ENCODE data around the gene WDR64. TPM values are rescaled to one million over a fixed set of nuclear protein-coding genes. Genes with fewer than 3 reads are reported as not detected.

WDR64 gene
- total and polyA plus RNA-seq, 12 donors = 0.11 to 0.24 (median 0.12) TPM; not detected in 8

DNA sequence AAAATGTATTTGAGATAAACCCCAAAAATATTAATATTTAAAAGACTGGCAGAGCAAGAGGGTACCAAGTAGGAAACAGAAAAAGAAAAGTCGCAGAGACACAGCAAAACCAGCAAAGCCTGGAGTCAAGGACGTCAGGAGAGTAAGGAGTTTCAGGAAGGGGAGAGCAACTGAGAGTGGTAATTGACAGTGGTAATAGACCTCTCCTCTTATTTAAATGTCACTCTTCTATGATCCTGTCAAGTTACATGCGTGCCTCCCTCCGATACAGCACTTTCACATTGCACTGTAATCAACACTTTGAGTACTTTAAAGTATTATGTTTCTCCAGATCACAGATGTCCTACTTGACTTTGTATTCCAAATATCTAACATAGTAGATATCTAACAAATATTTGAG lies 113.3 kb downstream of the WDR64 start:
- H3K4me1 ChIP-seq (replicated peaks in 1 of 2) = no peaks in the 10 kb centered on the region
- H3K27ac ChIP-seq = no peak overlapping the region
- H3K36me3 ChIP-seq (replicated peaks in 1 of 2) = no peaks in the 10 kb centered on the region
- H3K9me3 ChIP-seq (replicated peaks in 1 of 3) = no peaks in the 10 kb centered on the region
- WGBS, 4 donors = 74 to 77% (median 76%) methylated on average over 4 of the region's 4 CpGs
- no peak overlapping the region for H3K4me3 ChIP-seq
- H3K27me3 ChIP-seq = no peaks in the 10 kb centered on the region
- TF ChIP-seq CTCF (IDR thresholded peaks at IDR 0.05) = no peak
- DNase-seq = no peak
- intact Hi-C loops (cut with DNase I) = no loop called here

DNA sequence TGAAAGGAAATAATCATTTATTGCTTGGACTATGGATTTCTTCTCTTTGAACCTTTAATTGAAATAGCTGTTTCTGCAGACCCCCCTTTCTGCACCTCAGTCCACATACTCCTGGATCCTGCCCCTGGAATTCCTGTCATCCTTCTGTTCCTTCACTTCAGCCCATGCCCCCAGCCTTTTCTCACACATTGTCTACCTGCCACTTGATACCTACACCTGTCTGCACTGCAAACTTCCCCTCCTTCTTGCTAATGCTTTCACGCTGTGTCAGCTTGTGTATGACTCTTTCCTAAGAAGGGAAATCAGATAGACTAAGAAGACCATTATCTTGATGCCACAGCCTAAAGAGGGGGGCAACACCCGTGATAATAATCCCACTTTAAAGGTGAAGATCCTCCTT lies 115.7 kb downstream of the WDR64 start:
- WGBS, 4 donors = 64 to 77% (median 73%) methylated on average over 2 of the region's 2 CpGs
- no peaks in the 10 kb centered on the region for H3K9me3 ChIP-seq (replicated peaks in 1 of 3)
- no peak for TF ChIP-seq POLR2A (IDR thresholded peaks at IDR 0.05)
- TF ChIP-seq CTCF (IDR thresholded peaks at IDR 0.05) = no peak
- intact Hi-C loops (cut with DNase I) = no loop called here
- H3K27ac ChIP-seq = no peak overlapping the region
- DNase-seq = no peak
- no peaks in the 10 kb centered on the region for H3K27me3 ChIP-seq
- no peaks in the 10 kb centered on the region for H3K36me3 ChIP-seq (replicated peaks in 1 of 2)
- H3K4me1 ChIP-seq (replicated peaks in 1 of 2) = no peaks in the 10 kb centered on the region
- H3K4me3 ChIP-seq = no peak overlapping the region

DNA sequence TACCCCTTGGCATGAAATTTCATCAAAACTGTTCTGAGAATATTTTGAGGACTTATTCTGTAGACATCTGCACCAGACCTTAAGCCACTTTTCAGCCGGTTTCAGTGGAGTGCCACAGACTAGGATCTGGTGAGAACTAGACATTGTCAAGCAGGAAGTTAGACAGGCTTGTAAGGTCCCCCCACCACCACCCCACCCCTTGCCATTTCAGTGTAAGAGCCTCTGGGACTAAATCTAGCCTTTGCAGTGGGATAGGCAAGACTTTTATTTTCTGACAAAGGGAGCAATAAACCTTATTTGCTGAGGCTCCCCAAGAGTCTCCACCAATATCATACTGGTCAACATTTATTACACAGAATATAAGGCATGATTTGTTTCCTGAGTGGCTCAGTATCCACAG lies 118.0 kb downstream of the WDR64 start:
- no peaks in the 10 kb centered on the region for H3K27me3 ChIP-seq
- TF ChIP-seq POLR2A (IDR thresholded peaks at IDR 0.05) (no peak), CTCF (IDR thresholded peaks at IDR 0.05) (no peak)
- H3K4me3 ChIP-seq = no peak overlapping the region
- 33 to 49% (median 41%) methylated on average over 1 of the region's 1 CpG for WGBS, 4 donors
- H3K36me3 ChIP-seq (replicated peaks in 1 of 2) = no peaks in the 10 kb centered on the region
- no peak overlapping the region for H3K27ac ChIP-seq
- intact Hi-C loops (cut with DNase I) = no loop called here
- no peaks in the 10 kb centered on the region for H3K9me3 ChIP-seq (replicated peaks in 1 of 3)
- H3K4me1 ChIP-seq (replicated peaks in 1 of 2) = no peaks in the 10 kb centered on the region
- DNase-seq = no peak

DNA sequence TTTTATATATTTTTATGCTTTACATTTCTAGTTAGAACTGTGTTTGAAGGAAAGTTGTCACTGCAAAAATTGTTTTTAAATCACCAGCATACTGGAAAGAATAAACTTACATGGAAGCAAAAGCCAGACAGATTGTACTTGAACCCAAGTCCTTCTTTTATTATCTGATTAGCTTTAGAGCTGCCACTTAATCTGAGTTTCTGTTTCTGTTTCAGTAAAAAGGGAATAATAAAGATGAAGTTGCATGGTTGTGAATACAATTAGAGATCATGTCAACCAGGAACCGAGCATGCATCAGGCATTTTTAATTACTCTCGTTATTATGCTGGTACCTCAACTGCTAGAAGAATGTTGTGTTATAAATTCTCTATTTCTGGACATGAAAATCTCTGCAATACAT lies 119.0 kb downstream of the WDR64 start:
- Histone ChIP-seq H3K27me3 (no peaks in the 10 kb centered on the region), H3K27ac (no peak overlapping the region), H3K9me3 (replicated peaks in 1 of 3) (no peaks in the 10 kb centered on the region), H3K36me3 (replicated peaks in 1 of 2) (no peaks in the 10 kb centered on the region), H3K4me1 (replicated peaks in 1 of 2) (no peaks in the 10 kb centered on the region), H3K4me3 (no peak overlapping the region)
- no peak for TF ChIP-seq POLR2A (IDR thresholded peaks at IDR 0.05)
- DNase-seq = no peak
- intact Hi-C loops (cut with DNase I) = no loop called here
- WGBS, 4 donors = 70 to 86% (median 84%) methylated on average over 2 of the region's 2 CpGs

GRCh38 chr1:241772932-241773500 lies 120.9 kb downstream of the WDR64 start:
- TF ChIP-seq CTCF (IDR thresholded peaks at IDR 0.05) (no peak), POLR2A (IDR thresholded peaks at IDR 0.05) (no peak)
- Histone ChIP-seq H3K4me1 (replicated peaks in 1 of 2) (no peaks in the 10 kb centered on the region), H3K27me3 (no peaks in the 10 kb centered on the region), H3K36me3 (replicated peaks in 1 of 2) (no peaks in the 10 kb centered on the region), H3K4me3 (no peak overlapping the region), H3K27ac (no peak overlapping the region), H3K9me3 (replicated peaks in 1 of 3) (no peaks in the 10 kb centered on the region)
- no peak for DNase-seq
- WGBS, 4 donors = 92 to 96% (median 96%) methylated on average over 4 of the region's 4 CpGs
- intact Hi-C loops (cut with DNase I) = no loop called here
